Measurements from ENCODE around the gene ZGPAT. TPM values are rescaled to one million over a fixed set of nuclear protein-coding genes. Genes with fewer than 3 reads are reported as not detected.

ZGPAT gene
- total and polyA plus RNA-seq, 2 donors (not counting 1 experiment from before 2014, with no cell fraction given): 46.1 to 62.1 TPM

GRCh38 chr20:63706027-63706695, 1.7 kb upstream of the ZGPAT start:
- peaks cover 31% of the 10 kb centered on the region for H3K4me1 Mint-ChIP-seq
- H3K4me3 Mint-ChIP-seq: peak overlapping the region; percentile 87
- Histone ChIP-seq H3K27me3 (replicated peaks in 1 of 4; ENCODE audit: control extremely low read depth in 1 of 4, control insufficient read depth in 3 of 4, insufficient read depth in 4 of 4, low read length in 3 of 4) (no peaks in the 10 kb centered on the region), H4K20me1 (ENCODE audit: control insufficient read depth, insufficient read depth, low read length, poor library complexity, severe bottlenecking) (peaks cover 81% of the 10 kb centered on the region), H3K9me3 (ENCODE audit: control extremely low read depth in 1 of 3, control insufficient read depth in 2 of 3, insufficient read depth in 1 of 3, low read length in 2 of 3) (no peaks in the 10 kb centered on the region), H3K79me2 (ENCODE audit: control insufficient read depth, insufficient read depth, low read length) (peaks cover 92% of the 10 kb centered on the region), H3K9ac (ENCODE audit: low read length) (peak overlapping the region; percentile 76), H3K4me2 (replicated peaks; ENCODE audit: low read depth, low read length, poor library complexity, severe bottlenecking) (peak overlapping the region; percentile 94), H3K27ac (ENCODE audit: low read length in 2 of 2) (peak overlapping the region; percentile 55 to 85), H3K36me3 (replicated peaks in 1 of 2; ENCODE audit: control extremely low read depth in 1 of 2, control insufficient read depth in 1 of 2, extremely low read depth in 1 of 2, insufficient read depth in 2 of 2, low read length in 1 of 2) (peaks cover under 1 to 41% of the 10 kb centered on the region in 2 experiments), H3K4me1 (ENCODE audit: control insufficient read depth in 2 of 2, insufficient read depth in 2 of 2, low read length in 2 of 2) (peaks cover 21 to 28% of the 10 kb centered on the region in 2 donors), H2AFZ (ENCODE audit: insufficient read depth, low read depth, low read length, poor library complexity, severe bottlenecking) (no peak overlapping the region), H3K4me3 (ENCODE audit: control extremely low read depth in 1 of 5, extremely low read depth in 1 of 5, insufficient read depth in 1 of 5, low read depth in 2 of 5, low read length in 4 of 5) (peak overlapping the region in 2 of 5 experiments; percentile 66 to 80)
- WGBS (ENCODE audit: insufficient coverage): 93% methylated on average over 8 of the region's 12 CpGs
- intact Hi-C loops (cut with micrococcal nuclease): loop anchor here (5.0 kb wide), 1 partner anchor 356 kb away; the partner anchor contains the start of gene TCEA2
- ATAC-seq (ENCODE audit: low read depth) (no peak), DNase-seq (peak; percentile 9)
- H3K27me3 Mint-ChIP-seq: no peaks in the 10 kb centered on the region
- ChIA-PET POLR2A (no interaction called here), CTCF (interaction anchor here (1.0 to 2.1 kb wide), 4 partner anchors 13 to 169 kb away, joined by 3 to 5 read pairs (median 3); partner anchors contain the start of genes LIME1, PTK6 and TPD52L2)
- H3K27ac Mint-ChIP-seq: peak overlapping the region; percentile 84
- H3K9me3 Mint-ChIP-seq (ENCODE audit: insufficient read depth): no peaks in the 10 kb centered on the region
- no peak for TF ChIP-seq CTCF (IDR thresholded peaks at IDR 0.05)
- TF ChIP-seq EZH2 (IDR thresholded peaks at IDR 0.05; ENCODE audit: borderline replicate concordance, insufficient read depth, low read depth, low read length, poor library complexity, severe bottlenecking): no peak
